ENCODE results near the gene GJD3. TPM values are rescaled to one million over a fixed set of nuclear protein-coding genes. Genes with fewer than 3 reads are reported as not detected.

Gene GJD3
- total and polyA plus RNA-seq, 9 of the 15 experiments (the other 6 are each of a cell fraction or from before 2014, with no cell fraction given) = 0.17 to 0.38 TPM; not detected in 7

DNA sequence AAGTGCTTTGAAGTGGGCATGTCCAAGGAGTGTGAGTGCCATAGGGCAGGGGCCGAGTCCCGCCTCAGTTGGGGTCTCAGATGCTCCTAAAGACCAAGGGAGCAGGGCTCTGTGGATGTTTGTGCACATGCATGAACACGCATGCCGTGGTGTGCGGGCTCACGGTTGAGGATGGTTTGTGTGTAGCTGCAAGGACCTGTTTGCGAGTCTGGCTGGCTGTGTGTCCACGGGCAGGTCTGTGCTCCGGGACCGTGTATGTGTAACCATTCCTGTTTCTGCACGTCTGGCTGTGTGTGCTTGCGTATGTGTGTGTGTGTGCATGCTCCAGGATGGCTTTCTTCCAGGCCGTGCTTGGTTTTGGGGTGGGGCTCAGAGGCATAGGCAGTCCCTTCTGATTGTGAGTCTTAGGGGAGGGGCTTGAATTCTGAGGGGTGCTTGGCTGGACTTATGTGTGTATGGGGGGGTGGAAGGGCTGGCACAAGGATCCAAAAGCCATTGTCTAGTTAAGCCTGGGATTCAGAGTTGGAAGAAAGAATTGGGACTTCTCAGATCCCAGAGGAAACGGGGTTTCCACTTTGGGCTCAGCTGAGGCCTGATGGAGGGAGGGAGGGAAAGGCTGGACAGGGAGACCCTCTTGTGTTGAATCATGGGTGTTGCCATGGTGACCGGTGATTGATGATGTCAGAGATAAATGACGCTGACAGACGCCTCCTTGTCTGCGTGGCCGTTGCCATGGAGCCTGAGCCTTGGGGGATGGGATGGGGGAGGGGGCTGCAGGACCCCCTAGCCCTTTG, 14.4 kb downstream of the GJD3 start (continued):
- TF ChIP-seq, protein P1, sequence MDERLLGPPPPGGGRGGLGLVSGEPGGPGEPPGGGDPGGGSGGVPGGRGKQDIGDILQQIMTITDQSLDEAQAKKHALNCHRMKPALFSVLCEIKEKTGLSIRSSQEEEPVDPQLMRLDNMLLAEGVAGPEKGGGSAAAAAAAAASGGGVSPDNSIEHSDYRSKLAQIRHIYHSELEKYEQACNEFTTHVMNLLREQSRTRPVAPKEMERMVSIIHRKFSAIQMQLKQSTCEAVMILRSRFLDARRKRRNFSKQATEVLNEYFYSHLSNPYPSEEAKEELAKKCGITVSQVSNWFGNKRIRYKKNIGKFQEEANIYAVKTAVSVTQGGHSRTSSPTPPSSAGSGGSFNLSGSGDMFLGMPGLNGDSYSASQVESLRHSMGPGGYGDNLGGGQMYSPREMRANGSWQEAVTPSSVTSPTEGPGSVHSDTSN (CRISPR knock-in tag; IDR thresholded peaks at IDR 0.05; ENCODE audit: low read depth) = no peak
- TF ChIP-seq, protein P1 (tag; conservative IDR thresholded peaks at IDR 0.05; ENCODE audit: low read depth) = peak; percentile 90
- TF ChIP-seq HDAC6 (IDR thresholded peaks at IDR 0.05; ENCODE audit: low read depth, low read length) (no peak), RFX1 (IDR thresholded peaks at IDR 0.05) (peak; percentile 94), MEF2A (IDR thresholded peaks at IDR 0.05; ENCODE audit: control insufficient read depth, low read depth, low read length) (no peak), BMI1 (IDR thresholded peaks at IDR 0.05; ENCODE audit: low read length) (peak; percentile 23; the same call in 1 of the 2 replicates), KDM1A (IDR thresholded peaks at IDR 0.05) (peak in 1 of 2 experiments; percentile 77; a peak in 1 of 4 replicates), ZBTB7A (IDR thresholded peaks at IDR 0.05; ENCODE audit: borderline replicate concordance, control insufficient read depth, low read depth, low read length) (0 out of 2 replicates have a peak, but pooled peaks have one; percentile 61), CSDE1 (IDR thresholded peaks at IDR 0.05) (peak in 1 of 2 experiments; percentile 53; a peak in 1 of 4 replicates), PHF20 (IDR thresholded peaks at IDR 0.05; ENCODE audit: partially characterized antibody) (no peak)
- TF ChIP-seq, protein P2, sequence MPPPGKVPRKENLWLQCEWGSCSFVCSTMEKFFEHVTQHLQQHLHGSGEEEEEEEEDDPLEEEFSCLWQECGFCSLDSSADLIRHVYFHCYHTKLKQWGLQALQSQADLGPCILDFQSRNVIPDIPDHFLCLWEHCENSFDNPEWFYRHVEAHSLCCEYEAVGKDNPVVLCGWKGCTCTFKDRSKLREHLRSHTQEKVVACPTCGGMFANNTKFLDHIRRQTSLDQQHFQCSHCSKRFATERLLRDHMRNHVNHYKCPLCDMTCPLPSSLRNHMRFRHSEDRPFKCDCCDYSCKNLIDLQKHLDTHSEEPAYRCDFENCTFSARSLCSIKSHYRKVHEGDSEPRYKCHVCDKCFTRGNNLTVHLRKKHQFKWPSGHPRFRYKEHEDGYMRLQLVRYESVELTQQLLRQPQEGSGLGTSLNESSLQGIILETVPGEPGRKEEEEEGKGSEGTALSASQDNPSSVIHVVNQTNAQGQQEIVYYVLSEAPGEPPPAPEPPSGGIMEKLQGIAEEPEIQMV (tag; conservative IDR thresholded peaks at IDR 0.05; ENCODE audit: low read depth) = no peak
- TF ChIP-seq, protein P3, sequence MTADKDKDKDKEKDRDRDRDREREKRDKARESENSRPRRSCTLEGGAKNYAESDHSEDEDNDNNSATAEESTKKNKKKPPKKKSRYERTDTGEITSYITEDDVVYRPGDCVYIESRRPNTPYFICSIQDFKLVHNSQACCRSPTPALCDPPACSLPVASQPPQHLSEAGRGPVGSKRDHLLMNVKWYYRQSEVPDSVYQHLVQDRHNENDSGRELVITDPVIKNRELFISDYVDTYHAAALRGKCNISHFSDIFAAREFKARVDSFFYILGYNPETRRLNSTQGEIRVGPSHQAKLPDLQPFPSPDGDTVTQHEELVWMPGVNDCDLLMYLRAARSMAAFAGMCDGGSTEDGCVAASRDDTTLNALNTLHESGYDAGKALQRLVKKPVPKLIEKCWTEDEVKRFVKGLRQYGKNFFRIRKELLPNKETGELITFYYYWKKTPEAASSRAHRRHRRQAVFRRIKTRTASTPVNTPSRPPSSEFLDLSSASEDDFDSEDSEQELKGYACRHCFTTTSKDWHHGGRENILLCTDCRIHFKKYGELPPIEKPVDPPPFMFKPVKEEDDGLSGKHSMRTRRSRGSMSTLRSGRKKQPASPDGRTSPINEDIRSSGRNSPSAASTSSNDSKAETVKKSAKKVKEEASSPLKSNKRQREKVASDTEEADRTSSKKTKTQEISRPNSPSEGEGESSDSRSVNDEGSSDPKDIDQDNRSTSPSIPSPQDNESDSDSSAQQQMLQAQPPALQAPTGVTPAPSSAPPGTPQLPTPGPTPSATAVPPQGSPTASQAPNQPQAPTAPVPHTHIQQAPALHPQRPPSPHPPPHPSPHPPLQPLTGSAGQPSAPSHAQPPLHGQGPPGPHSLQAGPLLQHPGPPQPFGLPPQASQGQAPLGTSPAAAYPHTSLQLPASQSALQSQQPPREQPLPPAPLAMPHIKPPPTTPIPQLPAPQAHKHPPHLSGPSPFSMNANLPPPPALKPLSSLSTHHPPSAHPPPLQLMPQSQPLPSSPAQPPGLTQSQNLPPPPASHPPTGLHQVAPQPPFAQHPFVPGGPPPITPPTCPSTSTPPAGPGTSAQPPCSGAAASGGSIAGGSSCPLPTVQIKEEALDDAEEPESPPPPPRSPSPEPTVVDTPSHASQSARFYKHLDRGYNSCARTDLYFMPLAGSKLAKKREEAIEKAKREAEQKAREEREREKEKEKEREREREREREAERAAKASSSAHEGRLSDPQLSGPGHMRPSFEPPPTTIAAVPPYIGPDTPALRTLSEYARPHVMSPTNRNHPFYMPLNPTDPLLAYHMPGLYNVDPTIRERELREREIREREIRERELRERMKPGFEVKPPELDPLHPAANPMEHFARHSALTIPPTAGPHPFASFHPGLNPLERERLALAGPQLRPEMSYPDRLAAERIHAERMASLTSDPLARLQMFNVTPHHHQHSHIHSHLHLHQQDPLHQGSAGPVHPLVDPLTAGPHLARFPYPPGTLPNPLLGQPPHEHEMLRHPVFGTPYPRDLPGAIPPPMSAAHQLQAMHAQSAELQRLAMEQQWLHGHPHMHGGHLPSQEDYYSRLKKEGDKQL (CRISPR knock-in tag; IDR thresholded peaks at IDR 0.05; ENCODE audit: borderline replicate concordance) = no peak

Data from K562 (cell line).